Activated gamma-delta T cell treated with anti-CD3 and anti-CD28 coated beads, Interleukin-2, amount 50 U/mL, for 16 hours (primary cell): ENCODE measurements around the gene GNAZ.

Source experiments
- DNase-seq: peaks from one replicate; pipeline ENCODE4 v3.0.0-alpha.2; 2020; ENCODE audit warnings: low read depth

GNAZ gene

GRCh38 chr22:23155831-23156230, 85.5 kb downstream of the GNAZ start:
- no peak for DNase-seq

- no peak for DNase-seq
Measured at GRCh38 chr22:23156286-23156685, 86.0 kb downstream of the GNAZ start.

GRCh38 chr22:23157560-23158515, 87.5 kb downstream of the GNAZ start:
- no peak for DNase-seq

GRCh38 chr22:23158516-23159290, 88.4 kb downstream of the GNAZ start:
- DNase-seq, result no peak

GRCh38 chr22:23159291-23159630, 88.9 kb downstream of the GNAZ start:
- DNase-seq, result no peak

GRCh38 chr22:23161029-23161428, 90.7 kb downstream of the GNAZ start:
- DNase-seq, result no peak

- DNase-seq, result no peak
Measured at GRCh38 chr22:23161574-23161973, 91.3 kb downstream of the GNAZ start.

GRCh38 chr22:23163665-23164064, 93.3 kb downstream of the GNAZ start:
- no peak for DNase-seq

- DNase-seq, result no peak
Measured at GRCh38 chr22:23164091-23164490, 93.8 kb downstream of the GNAZ start.

GRCh38 chr22:23166042-23166831, 95.9 kb downstream of the GNAZ start:
- no peak for DNase-seq

- no peak for DNase-seq
Measured at GRCh38 chr22:23166841-23167616, 96.7 kb downstream of the GNAZ start.

- no peak for DNase-seq
Measured at GRCh38 chr22:23168391-23169042, 98.2 kb downstream of the GNAZ start.

GRCh38 chr22:23169043-23169406, 98.7 kb downstream of the GNAZ start:
- DNase-seq, result no peak
